MCF 10A (cell line): Measurements from ENCODE around the gene TIMM22. TPM values are rescaled to one million over a fixed set of nuclear protein-coding genes. Genes with fewer than 3 reads are reported as not detected.

Experiments
- BruUV-seq: library from RNA; stranded (reverse); fragments of 400-500 nt; replicated peaks from 2 replicates; lab custom pipeline; 2021; lab: Mats Ljungman, UMichigan
- CTCF ChIA-PET: fragments of 300-600 bp; sonication (Branson Sonifier 250); formaldehyde crosslinking; extraction: SDS; loops from one replicate; lab custom pipeline; 2021; ENCODE audit warnings: antibody characterized with exemption, inconsistent platforms; lab: Yijun Ruan, JAX
- POLR2A ChIA-PET: fragments of 300-600, 350-650 bp; sonication (Branson Sonifier 250); formaldehyde crosslinking; extraction: SDS; loops from one replicate; lab custom pipeline; 2020; ENCODE audit warnings: antibody characterized with exemption, inconsistent platforms; lab: Yijun Ruan, JAX
- DNase-seq: peaks from one replicate; pipeline ENCODE4 v3.0.0-alpha.2; 2018; ENCODE audit not compliant: unreplicated experiment
- H3K27ac Mint-ChIP-seq: one replicate; pipeline ENCODE4 v1.8.0; 2022; ENCODE audit warnings: mild to moderate bottlenecking, low read depth, mixed read lengths; ENCODE audit not compliant: unreplicated experiment
- H3K27me3 Mint-ChIP-seq: one replicate; pipeline ENCODE4 v1.8.0; 2022; ENCODE audit warnings: mixed read lengths; ENCODE audit not compliant: insufficient read depth, unreplicated experiment
- H3K36me3 Mint-ChIP-seq: one replicate; pipeline ENCODE4 v1.8.0; 2022; ENCODE audit warnings: mild to moderate bottlenecking, moderate library complexity, mixed read lengths; ENCODE audit not compliant: insufficient read depth, unreplicated experiment
- H3K4me1 Mint-ChIP-seq: one replicate; pipeline ENCODE4 v1.8.0; 2022; ENCODE audit warnings: mixed read lengths; ENCODE audit not compliant: insufficient read depth, unreplicated experiment
- H3K4me3 Mint-ChIP-seq: one replicate; pipeline ENCODE4 v1.8.0; 2022; ENCODE audit warnings: mild to moderate bottlenecking, moderate library complexity, mixed read lengths; ENCODE audit not compliant: unreplicated experiment
- H3K9me3 Mint-ChIP-seq: one replicate; pipeline ENCODE4 v1.8.0; 2022; ENCODE audit warnings: mixed read lengths; ENCODE audit not compliant: unreplicated experiment
- intact Hi-C: fragments of 100-400 bp; cut with micrococcal nuclease; formaldehyde crosslinking; loops from 2 replicates; pipeline ENCODE4 v1.14.1; 2022
- total RNA-seq: library from RNA; stranded (reverse); gene quantifications from 2 replicates; pipeline ENCODE4 v1.2.3, GENCODE V29; 2022
- TF ChIP-seq, protein P1 (sequence below): fragments of 200-600 bp; IDR thresholded peaks from one replicate; pipeline ENCODE4 v1.8.0; 2022; ENCODE audit warnings: antibody characterized with exemption, mild to moderate bottlenecking; ENCODE audit not compliant: unreplicated experiment

TIMM22 gene
- total RNA-seq, 1 experiment from 2014 or later: 16.6 TPM

DNA sequence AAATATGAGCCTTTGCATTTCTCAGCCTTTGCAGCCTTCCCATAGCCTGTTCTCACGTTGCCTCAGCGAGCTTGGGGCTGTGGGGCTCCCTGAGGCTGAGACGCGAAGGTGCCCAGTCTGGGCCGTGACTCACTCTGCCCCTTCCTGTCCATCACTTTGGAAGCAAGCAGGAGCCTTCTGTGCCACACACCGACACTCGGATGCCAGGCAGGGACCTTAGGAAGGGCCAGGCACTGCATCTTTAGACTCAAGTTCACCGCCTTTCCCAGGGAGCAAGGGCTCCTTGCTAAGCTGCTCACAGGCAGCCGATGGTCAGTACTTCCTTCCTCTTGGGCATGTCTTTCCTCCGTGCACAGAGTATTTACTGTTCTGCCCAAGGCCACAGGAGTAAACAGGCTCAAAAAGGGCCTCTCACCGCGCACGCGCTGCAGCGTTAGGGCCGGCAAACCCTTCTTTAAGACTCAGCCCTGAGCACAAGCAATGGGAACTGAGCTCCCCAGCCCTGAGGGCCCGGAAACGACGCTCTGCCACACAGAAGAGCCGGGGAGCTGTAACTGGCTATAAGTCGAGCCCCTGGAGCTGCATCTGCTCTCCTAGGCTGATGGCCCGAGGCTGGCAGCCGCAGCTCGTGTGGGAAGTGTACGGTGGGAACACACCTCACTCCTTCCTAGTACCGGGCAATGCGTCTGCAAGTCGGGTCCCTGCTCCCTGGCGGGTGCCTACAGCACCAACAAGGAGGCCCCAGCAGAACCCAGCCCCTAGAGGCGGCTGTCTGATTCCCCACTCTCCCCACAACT is 7.2 kb downstream of the TIMM22 start:
- no TSS peak for BruUV-seq
- CTCF ChIA-PET: interaction anchor here (0.6 kb wide), 1 partner anchor 47 kb away, joined by 3 read pairs; no protein-coding TSS in a partner anchor
- no peak overlapping the region for H3K4me3 Mint-ChIP-seq
- H3K27ac Mint-ChIP-seq: no peak overlapping the region
- POLR2A ChIA-PET: interaction anchor here (1.1 kb wide), 1 partner anchor 23 kb away, joined by 3 read pairs; no protein-coding TSS in a partner anchor
- H3K36me3 Mint-ChIP-seq: peaks cover 55% of the 10 kb centered on the region
- no peaks in the 10 kb centered on the region for H3K9me3 Mint-ChIP-seq
- no peaks in the 10 kb centered on the region for H3K27me3 Mint-ChIP-seq
- DNase-seq: no peak
- TF ChIP-seq, protein P1, sequence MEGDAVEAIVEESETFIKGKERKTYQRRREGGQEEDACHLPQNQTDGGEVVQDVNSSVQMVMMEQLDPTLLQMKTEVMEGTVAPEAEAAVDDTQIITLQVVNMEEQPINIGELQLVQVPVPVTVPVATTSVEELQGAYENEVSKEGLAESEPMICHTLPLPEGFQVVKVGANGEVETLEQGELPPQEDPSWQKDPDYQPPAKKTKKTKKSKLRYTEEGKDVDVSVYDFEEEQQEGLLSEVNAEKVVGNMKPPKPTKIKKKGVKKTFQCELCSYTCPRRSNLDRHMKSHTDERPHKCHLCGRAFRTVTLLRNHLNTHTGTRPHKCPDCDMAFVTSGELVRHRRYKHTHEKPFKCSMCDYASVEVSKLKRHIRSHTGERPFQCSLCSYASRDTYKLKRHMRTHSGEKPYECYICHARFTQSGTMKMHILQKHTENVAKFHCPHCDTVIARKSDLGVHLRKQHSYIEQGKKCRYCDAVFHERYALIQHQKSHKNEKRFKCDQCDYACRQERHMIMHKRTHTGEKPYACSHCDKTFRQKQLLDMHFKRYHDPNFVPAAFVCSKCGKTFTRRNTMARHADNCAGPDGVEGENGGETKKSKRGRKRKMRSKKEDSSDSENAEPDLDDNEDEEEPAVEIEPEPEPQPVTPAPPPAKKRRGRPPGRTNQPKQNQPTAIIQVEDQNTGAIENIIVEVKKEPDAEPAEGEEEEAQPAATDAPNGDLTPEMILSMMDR: no peak
- peaks cover 19% of the 10 kb centered on the region for H3K4me1 Mint-ChIP-seq
- intact Hi-C loops: no loop called here

DNA sequence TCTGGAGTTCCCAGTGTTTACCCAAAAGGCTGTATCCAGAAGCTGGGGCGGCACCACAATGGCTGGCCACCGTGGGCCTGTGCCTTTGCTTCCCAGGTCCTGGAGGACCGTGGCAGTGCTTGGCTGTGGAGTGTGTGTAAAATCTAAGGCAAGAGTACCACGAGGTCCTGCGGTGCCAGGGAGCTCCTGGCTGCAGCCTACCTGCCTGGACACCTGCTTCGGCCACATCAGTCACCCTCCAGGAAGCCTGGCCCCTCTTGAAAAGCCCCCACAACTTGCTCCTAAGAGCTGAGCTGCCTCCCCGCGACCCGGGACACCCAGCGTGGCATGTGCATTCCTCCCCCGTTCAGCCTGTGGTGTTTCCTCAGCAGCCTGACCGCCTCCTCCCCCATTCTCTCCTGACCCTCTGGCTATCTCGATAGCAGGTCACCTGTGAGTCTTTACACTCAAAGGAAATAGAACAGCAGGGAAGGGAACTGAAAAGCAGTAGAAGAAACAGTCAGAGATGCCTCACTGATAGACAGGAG is 7.9 kb downstream of the TIMM22 start:
- Mint-ChIP-seq H3K27me3 (no peaks in the 10 kb centered on the region), H3K27ac (no peak overlapping the region), H3K4me3 (no peak overlapping the region), H3K4me1 (peaks cover 16% of the 10 kb centered on the region), H3K9me3 (no peaks in the 10 kb centered on the region), H3K36me3 (peaks cover 52% of the 10 kb centered on the region)
- ChIA-PET CTCF (interaction anchor here (0.6 kb wide), 1 partner anchor 47 kb away, joined by 3 read pairs; no protein-coding TSS in a partner anchor), POLR2A (interaction anchor here (1.1 kb wide), 1 partner anchor 24 kb away, joined by 3 read pairs; no protein-coding TSS in a partner anchor)
- BruUV-seq: no TSS peak
- TF ChIP-seq, protein P1: no peak
- DNase-seq: no peak
- intact Hi-C loops: no loop called here

DNA sequence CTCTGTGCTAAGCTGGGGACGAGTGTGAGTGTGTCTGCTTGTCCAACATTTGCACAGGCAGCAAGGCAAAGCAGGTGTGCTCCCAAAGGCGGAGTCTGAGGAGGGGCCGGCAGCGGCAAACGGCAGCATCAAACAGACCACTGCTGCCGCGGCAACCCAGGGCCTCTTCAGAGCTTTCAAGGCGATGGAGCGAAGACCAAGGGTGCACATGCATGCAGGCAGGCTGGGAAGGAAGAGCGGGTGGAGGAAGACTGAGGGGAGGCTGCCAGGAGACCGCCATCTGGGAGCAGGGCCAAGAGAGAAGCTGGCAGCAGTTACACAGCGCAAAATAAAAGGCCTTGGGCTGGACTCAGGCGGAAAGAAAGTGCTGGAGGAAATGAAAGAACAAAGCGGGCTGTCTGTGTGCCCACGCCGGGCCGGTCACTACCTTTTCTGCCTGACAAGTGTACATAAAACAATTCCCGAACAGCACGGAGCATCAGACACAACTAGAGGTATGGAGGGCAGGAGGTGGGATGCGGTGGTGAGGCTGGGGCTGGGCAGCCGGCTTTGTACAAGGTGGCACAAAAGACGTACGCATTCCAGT is 8.5 kb downstream of the TIMM22 start:
- intact Hi-C loops: no loop called here
- DNase-seq: no peak
- Mint-ChIP-seq H3K4me1 (peaks cover 16% of the 10 kb centered on the region), H3K36me3 (peaks cover 46% of the 10 kb centered on the region), H3K27me3 (no peaks in the 10 kb centered on the region), H3K27ac (no peak overlapping the region), H3K9me3 (no peaks in the 10 kb centered on the region), H3K4me3 (peak overlapping the region; percentile 49)
- CTCF ChIA-PET: no interaction called here
- TF ChIP-seq, protein P1: no peak
- POLR2A ChIA-PET: interaction anchor here (1.1 kb wide), 1 partner anchor 24 kb away, joined by 3 read pairs; no protein-coding TSS in a partner anchor
- no TSS peak for BruUV-seq

DNA sequence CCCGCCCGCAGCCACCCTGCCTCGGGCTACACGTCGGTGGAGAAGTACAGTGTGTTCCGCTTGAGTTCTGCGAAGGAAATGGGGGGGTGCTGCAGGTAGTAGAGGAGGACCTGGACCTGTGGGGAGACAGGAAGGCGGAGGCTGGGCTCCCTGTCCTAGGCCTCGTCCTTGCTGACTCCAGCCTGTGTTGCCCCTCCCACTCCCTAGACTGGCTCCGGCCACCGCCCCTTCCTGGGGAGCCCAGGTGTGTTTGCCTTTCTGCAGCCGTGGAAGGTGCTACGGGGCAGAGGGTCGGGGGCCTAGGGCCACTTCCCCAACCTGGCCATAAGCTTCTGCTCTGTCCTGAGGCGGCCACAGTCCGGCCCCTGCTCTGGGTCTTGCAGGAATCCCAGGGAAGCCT is 9.1 kb downstream of the TIMM22 start:
- H3K4me3 Mint-ChIP-seq: no peak overlapping the region
- peaks cover 40% of the 10 kb centered on the region for H3K36me3 Mint-ChIP-seq
- no TSS peak for BruUV-seq
- no peaks in the 10 kb centered on the region for H3K27me3 Mint-ChIP-seq
- H3K27ac Mint-ChIP-seq: no peak overlapping the region
- intact Hi-C loops: no loop called here
- CTCF ChIA-PET: no interaction called here
- peaks cover 16% of the 10 kb centered on the region for H3K4me1 Mint-ChIP-seq
- no peak for DNase-seq
- H3K9me3 Mint-ChIP-seq: no peaks in the 10 kb centered on the region
- POLR2A ChIA-PET: no interaction called here
- TF ChIP-seq, protein P1: no peak
